NCI-H82 (cell line): ENCODE data around the gene SLC6A18.

Experiments used
- DNase-seq: peaks from one replicate; lab custom pipeline; 2025; lab: John Stamatoyannopoulos, UW

Gene SLC6A18

DNA sequence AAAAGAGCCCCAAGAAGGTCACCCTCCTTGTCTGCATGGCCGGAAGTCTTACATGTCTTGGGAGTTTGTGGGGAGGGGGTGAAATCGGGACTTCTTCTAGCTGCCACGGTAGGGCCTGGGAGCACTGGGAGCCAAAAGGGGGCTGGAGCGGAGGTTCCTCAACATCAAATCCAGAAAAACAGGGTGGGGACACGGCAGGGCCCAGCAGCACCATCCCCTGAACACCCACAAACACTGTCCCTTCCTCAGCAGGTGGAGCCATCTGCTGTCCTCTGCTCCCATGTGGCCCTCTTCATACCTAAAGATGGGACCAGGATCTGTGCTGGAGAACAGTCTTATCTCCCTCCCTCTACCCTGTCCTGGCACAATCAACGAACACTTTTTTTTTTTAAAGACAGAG, 67.0 kb downstream of the SLC6A18 start:
- DNase-seq = no peak

GRCh38 chr5:1292846-1293415, 67.8 kb downstream of the SLC6A18 start:
- DNase-seq = no peak

DNA sequence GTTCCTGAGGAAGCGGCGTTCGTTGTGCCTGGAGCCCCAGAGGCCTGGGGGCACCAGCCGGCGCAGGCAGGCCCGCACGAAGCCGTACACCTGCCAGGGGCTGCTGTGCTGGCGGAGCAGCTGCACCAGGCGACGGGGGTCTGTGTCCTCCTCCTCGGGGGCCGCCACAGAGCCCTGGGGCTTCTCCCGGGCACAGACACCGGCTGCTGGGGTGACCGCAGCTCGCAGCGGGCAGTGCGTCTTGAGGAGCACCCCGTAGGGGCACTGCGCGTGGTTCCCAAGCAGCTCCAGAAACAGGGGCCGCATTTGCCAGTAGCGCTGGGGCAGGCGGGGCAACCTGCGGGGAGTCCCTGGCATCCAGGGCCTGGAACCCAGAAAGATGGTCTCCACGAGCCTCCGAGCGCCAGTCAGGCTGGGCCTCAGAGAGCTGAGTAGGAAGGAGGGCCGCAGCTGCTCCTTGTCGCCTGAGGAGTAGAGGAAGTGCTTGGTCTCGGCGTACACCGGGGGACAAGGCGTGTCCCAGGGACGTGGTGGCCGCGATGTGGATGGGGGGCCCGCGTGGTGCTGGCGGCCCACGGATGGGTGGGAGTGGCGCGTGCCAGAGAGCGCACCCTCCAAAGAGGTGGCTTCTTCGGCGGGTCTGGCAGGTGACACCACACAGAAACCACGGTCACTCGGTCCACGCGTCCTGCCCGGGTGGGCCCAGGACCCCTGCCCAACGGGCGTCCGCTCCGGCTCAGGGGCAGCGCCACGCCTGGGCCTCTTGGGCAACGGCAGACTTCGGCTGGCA, 68.4 kb downstream of the SLC6A18 start:
- DNase-seq = no peak

DNA sequence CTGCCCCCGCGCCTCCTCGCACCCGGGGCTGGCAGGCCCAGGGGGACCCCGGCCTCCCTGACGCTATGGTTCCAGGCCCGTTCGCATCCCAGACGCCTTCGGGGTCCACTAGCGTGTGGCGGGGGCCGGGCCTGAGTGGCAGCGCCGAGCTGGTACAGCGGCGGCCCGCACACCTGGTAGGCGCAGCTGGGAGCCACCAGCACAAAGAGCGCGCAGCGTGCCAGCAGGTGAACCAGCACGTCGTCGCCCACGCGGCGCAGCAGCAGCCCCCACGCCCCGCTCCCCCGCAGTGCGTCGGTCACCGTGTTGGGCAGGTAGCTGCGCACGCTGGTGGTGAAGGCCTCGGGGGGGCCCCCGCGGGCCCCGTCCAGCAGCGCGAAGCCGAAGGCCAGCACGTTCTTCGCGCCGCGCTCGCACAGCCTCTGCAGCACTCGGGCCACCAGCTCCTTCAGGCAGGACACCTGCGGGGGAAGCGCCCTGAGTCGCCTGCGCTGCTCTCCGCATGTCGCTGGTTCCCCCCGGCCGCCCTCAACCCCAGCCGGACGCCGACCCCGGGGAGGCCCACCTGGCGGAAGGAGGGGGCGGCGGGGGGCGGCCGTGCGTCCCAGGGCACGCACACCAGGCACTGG, 69.1 kb downstream of the SLC6A18 start:
- no peak for DNase-seq

DNA sequence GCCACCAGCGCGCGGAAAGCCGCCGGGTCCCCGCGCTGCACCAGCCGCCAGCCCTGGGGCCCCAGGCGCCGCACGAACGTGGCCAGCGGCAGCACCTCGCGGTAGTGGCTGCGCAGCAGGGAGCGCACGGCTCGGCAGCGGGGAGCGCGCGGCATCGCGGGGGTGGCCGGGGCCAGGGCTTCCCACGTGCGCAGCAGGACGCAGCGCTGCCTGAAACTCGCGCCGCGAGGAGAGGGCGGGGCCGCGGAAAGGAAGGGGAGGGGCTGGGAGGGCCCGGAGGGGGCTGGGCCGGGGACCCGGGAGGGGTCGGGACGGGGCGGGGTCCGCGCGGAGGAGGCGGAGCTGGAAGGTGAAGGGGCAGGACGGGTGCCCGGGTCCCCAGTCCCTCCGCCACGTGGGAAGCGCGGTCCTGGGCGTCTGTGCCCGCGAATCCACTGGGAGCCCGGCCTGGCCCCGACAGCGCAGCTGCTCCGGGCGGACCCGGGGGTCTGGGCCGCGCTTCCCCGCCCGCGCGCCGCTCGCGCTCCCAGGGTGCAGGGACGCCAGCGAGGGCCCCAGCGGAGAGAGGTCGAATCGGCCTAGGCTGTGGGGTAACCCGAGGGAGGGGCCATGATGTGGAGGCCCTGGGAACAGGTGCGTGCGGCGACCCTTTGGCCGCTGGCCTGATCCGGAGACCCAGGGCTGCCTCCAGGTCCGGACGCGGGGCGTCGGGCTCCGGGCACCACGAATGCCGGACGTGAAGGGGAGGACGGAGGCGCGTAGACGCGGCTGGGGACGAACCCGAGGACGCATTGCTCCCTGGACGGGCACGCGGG, 69.9 kb downstream of the SLC6A18 start, which contains the start of gene TERT:
Gene TERT, minus strand, starts transcription at position 234 of the 815 bp plus-strand sequence. Its CDS starts 79 bp downstream, at position 155.
- no peak for DNase-seq

- no peak for DNase-seq
These were observed 70.5 kb downstream of the SLC6A18 start for GRCh38 chr5:1295650-1296037.
